K562 (cell line): ENCODE data around the gene ALG14. TPM values are rescaled to one million over a fixed set of nuclear protein-coding genes. Genes with fewer than 3 reads are reported as not detected.

Source experiments
- CBX8 ChIP-seq: fragments of 200-600 bp; sonication (generic); IDR thresholded peaks from 2 replicates; pipeline ENCODE4 v1.6.1; 2012; ENCODE audit warnings: borderline replicate concordance, mixed run types, low read depth, mild to moderate bottlenecking, moderate library complexity, mixed read lengths, low read length, control low read depth, inconsistent platforms; ENCODE audit not compliant: poor library complexity, severe bottlenecking; ENCODE audit errors: extremely low read depth
- EHMT2 ChIP-seq: fragments of 450-650 bp; IDR thresholded peaks from 2 replicates; pipeline ENCODE4 v1.6.1; 2018; ENCODE audit warnings: antibody characterized with exemption
- HNRNPLL ChIP-seq: fragments of 200-400 bp; formaldehyde crosslinking; IDR thresholded peaks from 2 replicates; pipeline ENCODE4 v1.6.1; 2017; ENCODE audit warnings: low read length, low read depth, mild to moderate bottlenecking; ENCODE audit not compliant: poor library complexity, severe bottlenecking
- KLF10 ChIP-seq: fragments of 250-450 bp; sonication (Bioruptor Pico); IDR thresholded peaks from 2 replicates; pipeline ENCODE4 v1.6.1; 2021; ENCODE audit warnings: matching md5 sums
- KLF13 ChIP-seq: fragments of 450-650 bp; IDR thresholded peaks from 2 replicates; pipeline ENCODE4 v1.6.1; 2016; ENCODE audit warnings: missing genetic modification characterization, low read depth, mild to moderate bottlenecking, missing compliant biosample characterization, moderate library complexity, borderline replicate concordance
- MECOM ChIP-seq: fragments of 250-450 bp; sonication (Bioruptor Pico); IDR thresholded peaks from 2 replicates; pipeline ENCODE4 v1.8.0; 2022; ENCODE audit warnings: inconsistent platforms
- NCOA2 ChIP-seq, 2 experiments: fragments of 450-650 bp; IDR thresholded peaks; 2 replicates each; pipeline ENCODE4 v1.6.1; 2018; ENCODE audit warnings: mild to moderate bottlenecking in 2 of 2, moderate library complexity in 1 of 2; ENCODE audit not compliant: partially characterized antibody in 2 of 2
- TAF7 ChIP-seq: fragments of 450-650 bp; IDR thresholded peaks from 2 replicates; pipeline ENCODE4 v1.6.1; 2016; ENCODE audit warnings: missing genetic modification characterization, missing compliant biosample characterization
- ZBTB8A ChIP-seq: fragments of 450-650 bp; IDR thresholded peaks from 2 replicates; pipeline ENCODE4 v1.6.1; 2018; ENCODE audit warnings: mild to moderate bottlenecking, moderate library complexity; ENCODE audit not compliant: partially characterized antibody
- polyA plus RNA-seq, 8 experiments: library from polyadenylated mRNA; depleted of rRNA in 4 of 8; stranded (reverse) in 5 of 8; unstranded in 3 of 8; fragments of >200 nt; fragmentation: Nextera tagmentation in 2 of 8; fragmentation: Illumina TruSeq in 1 of 8; extraction: Ambion mirVana in 2 of 8; extraction: Trizol in 1 of 8; gene quantifications; 2 replicates each; pipeline versions ENCODE4 v1.2.1 to v1.2.3, GENCODE V29; 2011 to 2014; ENCODE audit warnings: inconsistent platforms in 1 of 8, missing spikeins in 1 of 8
- total RNA-seq, 7 experiments: library from RNA; depleted of rRNA in 6 of 7; stranded (reverse); fragments of >200 nt in 6 of 7; fragmentation: Illumina TruSeq in 2 of 7; extraction: Trizol in 2 of 7; gene quantifications; 2 replicates each; pipeline versions ENCODE4 v1.2.1 to v1.2.3, GENCODE V29; 2011 to 2021; ENCODE audit warnings: low replicate concordance in 1 of 7
- TF ChIP-seq, protein P1 (sequence below): fragments of 250-450 bp; sonication (Bioruptor Pico); IDR thresholded peaks from 2 replicates; pipeline ENCODE4 v1.4.0; 2020; ENCODE audit warnings: mild to moderate bottlenecking
- TF ChIP-seq, protein P2 (sequence below): fragments of 250-450 bp; sonication (Bioruptor Pico); IDR thresholded peaks from 2 replicates; pipeline ENCODE4 v1.5.0; 2021
- TF ChIP-seq, protein P3 (sequence below): sonication (generic); formaldehyde crosslinking; IDR thresholded peaks from 2 replicates; pipeline ENCODE4 v1.8.1; 2023; ENCODE audit warnings: mild to moderate bottlenecking, missing genetic modification reagents

ALG14 gene
- total and polyA plus RNA-seq, 9 of the 15 experiments (the other 6 are each of a cell fraction or from before 2014, with no cell fraction given) = 2.8 to 16.2 (median 4.9) TPM

DNA sequence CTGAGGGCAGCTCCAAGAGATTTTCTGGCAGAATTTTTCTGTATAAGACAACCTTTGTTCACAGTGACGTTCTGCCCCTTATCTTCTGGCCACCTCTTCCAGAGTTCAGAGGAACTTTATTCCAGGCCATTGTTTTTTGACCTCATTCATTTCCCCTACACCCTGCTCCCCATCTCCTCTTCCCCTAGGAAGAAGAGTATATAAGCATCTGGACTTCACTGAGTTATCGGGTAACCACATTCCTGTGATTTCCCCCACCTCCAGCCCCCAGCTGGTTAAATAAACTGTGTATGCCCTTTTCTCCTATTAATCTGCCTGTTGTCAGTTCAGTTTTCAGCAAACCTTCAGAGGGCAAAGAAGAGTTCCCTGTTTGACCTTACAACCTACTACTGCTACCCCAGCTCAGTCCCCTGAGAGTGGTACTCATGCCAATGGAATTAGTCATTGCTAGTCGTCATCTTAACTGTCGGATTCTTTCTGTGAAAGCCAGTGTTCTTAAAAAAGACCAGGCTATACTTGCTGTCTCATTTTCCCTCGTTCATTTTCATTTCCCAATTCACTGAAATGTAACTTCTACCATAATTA lies 14.3 kb upstream of the ALG14 start (continued):
- TF ChIP-seq, protein P1, sequence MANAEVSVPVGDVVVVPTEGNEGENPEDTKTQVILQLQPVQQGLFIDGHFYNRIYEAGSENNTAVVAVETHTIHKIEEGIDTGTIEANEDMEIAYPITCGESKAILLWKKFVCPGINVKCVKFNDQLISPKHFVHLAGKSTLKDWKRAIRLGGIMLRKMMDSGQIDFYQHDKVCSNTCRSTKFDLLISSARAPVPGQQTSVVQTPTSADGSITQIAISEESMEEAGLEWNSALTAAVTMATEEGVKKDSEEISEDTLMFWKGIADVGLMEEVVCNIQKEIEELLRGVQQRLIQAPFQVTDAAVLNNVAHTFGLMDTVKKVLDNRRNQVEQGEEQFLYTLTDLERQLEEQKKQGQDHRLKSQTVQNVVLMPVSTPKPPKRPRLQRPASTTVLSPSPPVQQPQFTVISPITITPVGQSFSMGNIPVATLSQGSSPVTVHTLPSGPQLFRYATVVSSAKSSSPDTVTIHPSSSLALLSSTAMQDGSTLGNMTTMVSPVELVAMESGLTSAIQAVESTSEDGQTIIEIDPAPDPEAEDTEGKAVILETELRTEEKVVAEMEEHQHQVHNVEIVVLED (CRISPR knock-in tag) = no peak
- TF ChIP-seq, protein P2, sequence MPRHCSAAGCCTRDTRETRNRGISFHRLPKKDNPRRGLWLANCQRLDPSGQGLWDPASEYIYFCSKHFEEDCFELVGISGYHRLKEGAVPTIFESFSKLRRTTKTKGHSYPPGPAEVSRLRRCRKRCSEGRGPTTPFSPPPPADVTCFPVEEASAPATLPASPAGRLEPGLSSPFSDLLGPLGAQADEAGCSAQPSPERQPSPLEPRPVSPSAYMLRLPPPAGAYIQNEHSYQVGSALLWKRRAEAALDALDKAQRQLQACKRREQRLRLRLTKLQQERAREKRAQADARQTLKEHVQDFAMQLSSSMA = no peak
- TF ChIP-seq NCOA2 (IDR thresholded peaks at IDR 0.05; ENCODE audit: partially characterized antibody in 2 of 2) (no peak), KLF10 (CRISPR knock-in tag) (no peak), CBX8 (no peak), ZBTB8A (no peak), HNRNPLL (no peak), KLF13 (tag) (no peak), TAF7 (tag) (no peak), EHMT2 (no peak), MECOM (CRISPR knock-in tag) (no peak; the same call in 1 of the 2 replicates)
- TF ChIP-seq, protein P3, sequence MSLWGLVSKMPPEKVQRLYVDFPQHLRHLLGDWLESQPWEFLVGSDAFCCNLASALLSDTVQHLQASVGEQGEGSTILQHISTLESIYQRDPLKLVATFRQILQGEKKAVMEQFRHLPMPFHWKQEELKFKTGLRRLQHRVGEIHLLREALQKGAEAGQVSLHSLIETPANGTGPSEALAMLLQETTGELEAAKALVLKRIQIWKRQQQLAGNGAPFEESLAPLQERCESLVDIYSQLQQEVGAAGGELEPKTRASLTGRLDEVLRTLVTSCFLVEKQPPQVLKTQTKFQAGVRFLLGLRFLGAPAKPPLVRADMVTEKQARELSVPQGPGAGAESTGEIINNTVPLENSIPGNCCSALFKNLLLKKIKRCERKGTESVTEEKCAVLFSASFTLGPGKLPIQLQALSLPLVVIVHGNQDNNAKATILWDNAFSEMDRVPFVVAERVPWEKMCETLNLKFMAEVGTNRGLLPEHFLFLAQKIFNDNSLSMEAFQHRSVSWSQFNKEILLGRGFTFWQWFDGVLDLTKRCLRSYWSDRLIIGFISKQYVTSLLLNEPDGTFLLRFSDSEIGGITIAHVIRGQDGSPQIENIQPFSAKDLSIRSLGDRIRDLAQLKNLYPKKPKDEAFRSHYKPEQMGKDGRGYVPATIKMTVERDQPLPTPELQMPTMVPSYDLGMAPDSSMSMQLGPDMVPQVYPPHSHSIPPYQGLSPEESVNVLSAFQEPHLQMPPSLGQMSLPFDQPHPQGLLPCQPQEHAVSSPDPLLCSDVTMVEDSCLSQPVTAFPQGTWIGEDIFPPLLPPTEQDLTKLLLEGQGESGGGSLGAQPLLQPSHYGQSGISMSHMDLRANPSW (CRISPR knock-in tag) = no peak
